HUES64 (cell line): ENCODE data around the gene NPIPB4.
"Not testable (repeated sequence)": the region's sequence is repeated elsewhere in the genome, so short reads cannot be mapped to it uniquely, and the experiment has no call there.

ENCODE experiments used
- H3K27ac ChIP-seq: 2 replicates; pipeline ENCODE4 v1.7.0; 2013; ENCODE audit warnings: low read depth, low read length, inconsistent platforms
- H3K27me3 ChIP-seq: 2 replicates; pipeline ENCODE4 v1.6.1; 2013; ENCODE audit warnings: mild to moderate bottlenecking, low read length; ENCODE audit not compliant: insufficient read depth
- H3K36me3 ChIP-seq: 2 replicates; pipeline ENCODE4 v1.6.1; 2013; ENCODE audit warnings: mild to moderate bottlenecking, low read length; ENCODE audit not compliant: insufficient read depth
- H3K4me1 ChIP-seq: 2 replicates; pipeline ENCODE4 v1.6.1; 2013; ENCODE audit warnings: mild to moderate bottlenecking, low read length, moderate library complexity; ENCODE audit not compliant: insufficient read depth
- H3K4me3 ChIP-seq: 2 replicates; pipeline ENCODE4 v1.5.1; 2013; ENCODE audit warnings: mild to moderate bottlenecking, low read length, moderate library complexity
- H3K9ac ChIP-seq: 2 replicates; pipeline ENCODE4 v1.6.1; 2013; ENCODE audit warnings: mild to moderate bottlenecking, low read depth, low read length
- H3K9me3 ChIP-seq: 2 replicates; pipeline ENCODE4 v1.6.1; 2013; ENCODE audit warnings: low read depth, low read length; ENCODE audit not compliant: insufficient read depth
- WGBS: fragments of 150-250, 120-280 bp; methylation state at CpG from one replicate; pipeline ENCODE4 v1.1.7; 2013; ENCODE audit warnings: missing lambda C conversion rate; 5-methylcytosine and 5-hydroxymethylcytosine counted together

Gene NPIPB4

GRCh38 chr16:21820028-21820907 lies 37.3 kb downstream of the NPIPB4 start:
- H3K4me3 ChIP-seq: peak overlapping the region; percentile 81
- H3K9me3 ChIP-seq, H3K27me3 ChIP-seq, H3K4me1 ChIP-seq: not testable (repeated sequence)
- WGBS: 5% methylated on average over 54 of the region's 55 CpGs
- peak overlapping the region; percentile 61 for H3K27ac ChIP-seq
- peaks cover 12% of the 10 kb centered on the region; the same call in 1 of the 2 replicates for H3K36me3 ChIP-seq
- H3K9ac ChIP-seq: peak overlapping the region; percentile 92

GRCh38 chr16:21819617-21820016 lies 37.9 kb downstream of the NPIPB4 start:
- Histone ChIP-seq H3K4me3 (peak overlapping the region; percentile 81), H3K9ac (peak overlapping the region; percentile 57; the same call in 1 of the 2 replicates), H3K36me3 (peaks cover 12% of the 10 kb centered on the region; the same call in 1 of the 2 replicates)
- 86% methylated on average over 1 of the region's 10 CpGs for WGBS
- H3K27me3 ChIP-seq, H3K9me3 ChIP-seq, H3K27ac ChIP-seq, H3K4me1 ChIP-seq: not testable (repeated sequence)

GRCh38 chr16:21817012-21817411 lies 40.5 kb downstream of the NPIPB4 start:
- not testable (repeated sequence) for H3K4me1 ChIP-seq, H3K9me3 ChIP-seq, H3K27ac ChIP-seq, H3K9ac ChIP-seq, H3K27me3 ChIP-seq, H3K4me3 ChIP-seq
- peaks cover 26% of the 10 kb centered on the region for H3K36me3 ChIP-seq

- not testable (repeated sequence) for H3K9me3 ChIP-seq, H3K9ac ChIP-seq, H3K4me3 ChIP-seq, H3K27ac ChIP-seq, H3K27me3 ChIP-seq, H3K4me1 ChIP-seq
- 92% methylated on average over 11 of the region's 11 CpGs for WGBS
- H3K36me3 ChIP-seq: peaks cover 34% of the 10 kb centered on the region
Measured at GRCh38 chr16:21815694-21816093, 41.9 kb downstream of the NPIPB4 start.

- not testable (repeated sequence) for H3K4me3 ChIP-seq, H3K9ac ChIP-seq, H3K4me1 ChIP-seq, H3K9me3 ChIP-seq, H3K27ac ChIP-seq, H3K36me3 ChIP-seq, H3K27me3 ChIP-seq
- 80% methylated on average over 2 of the region's 2 CpGs for WGBS
Measured at GRCh38 chr16:21802375-21802663, 55.2 kb downstream of the NPIPB4 start.

GRCh38 chr16:21801538-21802374 lies 55.8 kb downstream of the NPIPB4 start:
- not testable (repeated sequence) for H3K27ac ChIP-seq, H3K4me3 ChIP-seq, H3K36me3 ChIP-seq, H3K9ac ChIP-seq, H3K27me3 ChIP-seq, H3K4me1 ChIP-seq, H3K9me3 ChIP-seq
- 70% methylated on average over 7 of the region's 13 CpGs for WGBS

DNA sequence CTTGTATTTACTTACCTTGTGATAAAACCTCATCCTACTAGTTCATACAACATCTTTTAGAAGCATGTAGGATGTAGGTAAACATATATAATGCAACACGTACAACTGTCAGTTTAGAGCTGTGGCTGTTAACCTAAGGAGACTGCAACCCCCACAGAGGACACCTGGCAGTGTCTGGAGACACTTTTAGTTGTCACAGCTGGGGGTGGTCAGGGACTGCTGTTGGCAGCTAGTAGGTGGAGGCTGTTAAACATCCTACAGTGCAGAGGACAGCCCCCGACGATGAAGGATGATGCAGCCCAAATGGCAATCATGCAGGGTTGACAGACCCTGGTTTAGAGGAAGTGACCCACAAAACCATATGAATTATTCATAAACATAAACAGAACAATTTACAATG lies 59.0 kb downstream of the NPIPB4 start:
- H3K27me3 ChIP-seq, H3K4me3 ChIP-seq, H3K9ac ChIP-seq, H3K27ac ChIP-seq, H3K4me1 ChIP-seq, H3K36me3 ChIP-seq, H3K9me3 ChIP-seq: not testable (repeated sequence)
- WGBS: no CpG with 5 or more reads among the region's 3 CpGs

GRCh38 chr16:21793310-21793709 lies 64.2 kb downstream of the NPIPB4 start:
- 91% methylated on average over 1 of the region's 3 CpGs for WGBS

GRCh38 chr16:21790506-21790905 lies 67.0 kb downstream of the NPIPB4 start:
- not testable (repeated sequence) for H3K36me3 ChIP-seq, H3K4me1 ChIP-seq, H3K27ac ChIP-seq, H3K9ac ChIP-seq, H3K4me3 ChIP-seq, H3K27me3 ChIP-seq, H3K9me3 ChIP-seq
- WGBS: 71% methylated on average over 1 of the region's 1 CpG

More at GRCh38 chr16:21793310-21793709, 64.2 kb downstream of the NPIPB4 start:
- not testable (repeated sequence) for H3K27ac ChIP-seq, H3K27me3 ChIP-seq, H3K9me3 ChIP-seq, H3K4me3 ChIP-seq, H3K36me3 ChIP-seq, H3K9ac ChIP-seq, H3K4me1 ChIP-seq
